GM12891 (cell line): ENCODE data around the gene TMOD4.

Source experiments
- DNase-seq: peaks from one replicate; pipeline ENCODE4 v3.0.0; 2011; ENCODE audit warnings: low spot score; ENCODE audit not compliant: insufficient read length
- FAIRE-seq: peaks from 2 replicates; lab custom pipeline; 2011; peaks lifted over from hg19 to GRCh38; lab: Jason Lieb, UNC
- PAX5 ChIP-seq: IDR thresholded peaks from 2 replicates; pipeline ENCODE4 v1.6.1; 2011; ENCODE audit warnings: low read length, moderate library complexity, mild to moderate bottlenecking; ENCODE audit not compliant: insufficient read depth, severe bottlenecking
- POLR2A ChIP-seq: IDR thresholded peaks from 2 replicates; pipeline ENCODE4 v1.6.1; 2011; ENCODE audit warnings: low read depth, low read length, control low read depth
- POLR2AphosphoS5 ChIP-seq: IDR thresholded peaks from 2 replicates; pipeline ENCODE4 v1.6.1; 2011; ENCODE audit warnings: low read depth, low read length, control low read depth
- POU2F2 ChIP-seq: IDR thresholded peaks from 2 replicates; pipeline ENCODE4 v1.6.1; 2011; ENCODE audit warnings: low read depth, mild to moderate bottlenecking, control low read depth, low read length, moderate library complexity
- SPI1 ChIP-seq: IDR thresholded peaks from 2 replicates; pipeline ENCODE4 v1.6.1; 2011; ENCODE audit warnings: low read depth, low read length, control low read depth
- TAF1 ChIP-seq: IDR thresholded peaks from 2 replicates; pipeline ENCODE4 v1.6.1; 2011; ENCODE audit warnings: low read depth, low read length, control low read depth

The TMOD4 gene

DNA sequence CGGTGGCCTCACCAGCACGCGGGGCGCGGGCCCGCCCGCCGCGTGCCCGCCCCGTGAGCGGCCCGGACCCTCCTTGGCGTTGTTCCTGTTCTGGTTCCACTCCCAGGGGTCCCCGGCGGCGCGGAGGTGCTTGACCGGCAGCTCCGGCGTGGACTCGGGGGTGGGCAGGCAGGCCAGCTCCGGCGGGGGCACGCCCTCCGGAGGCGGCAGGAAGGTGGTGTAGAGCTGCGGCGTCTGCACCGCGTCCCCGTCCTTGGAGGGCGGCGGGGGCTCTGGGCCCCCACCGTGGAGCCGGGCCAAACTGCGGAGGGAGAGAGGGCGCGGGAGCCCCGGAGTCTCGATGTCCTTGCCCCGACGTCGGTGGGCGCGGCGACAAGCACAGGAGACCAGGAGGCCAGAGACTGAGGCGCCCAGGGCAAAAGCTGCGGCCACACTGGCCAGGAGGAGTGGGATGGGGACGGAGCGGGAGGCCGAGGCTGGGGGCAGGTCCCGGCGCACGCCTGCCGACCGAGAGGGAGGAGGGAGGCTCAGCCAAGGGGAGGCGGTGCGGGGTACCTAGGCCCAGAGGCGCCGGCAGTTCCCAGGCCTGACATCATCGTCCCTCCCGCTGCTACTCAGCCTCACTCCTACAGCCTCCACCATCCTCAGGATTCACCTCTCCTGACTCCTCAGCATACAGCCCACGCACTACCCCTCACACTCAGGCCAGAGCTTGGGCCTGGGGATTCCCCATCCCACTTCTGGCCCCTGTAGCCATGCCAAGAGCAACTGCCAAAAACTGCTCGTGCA is 42.6 kb downstream of the TMOD4 start:
- DNase-seq (no peak), FAIRE-seq (no peak)
- TF ChIP-seq PAX5 = no peak
- no peak for TF ChIP-seq TAF1
- no peak for TF ChIP-seq POLR2A
- no peak for TF ChIP-seq POU2F2
- no peak for TF ChIP-seq POLR2AphosphoS5
- TF ChIP-seq SPI1 = no peak

DNA sequence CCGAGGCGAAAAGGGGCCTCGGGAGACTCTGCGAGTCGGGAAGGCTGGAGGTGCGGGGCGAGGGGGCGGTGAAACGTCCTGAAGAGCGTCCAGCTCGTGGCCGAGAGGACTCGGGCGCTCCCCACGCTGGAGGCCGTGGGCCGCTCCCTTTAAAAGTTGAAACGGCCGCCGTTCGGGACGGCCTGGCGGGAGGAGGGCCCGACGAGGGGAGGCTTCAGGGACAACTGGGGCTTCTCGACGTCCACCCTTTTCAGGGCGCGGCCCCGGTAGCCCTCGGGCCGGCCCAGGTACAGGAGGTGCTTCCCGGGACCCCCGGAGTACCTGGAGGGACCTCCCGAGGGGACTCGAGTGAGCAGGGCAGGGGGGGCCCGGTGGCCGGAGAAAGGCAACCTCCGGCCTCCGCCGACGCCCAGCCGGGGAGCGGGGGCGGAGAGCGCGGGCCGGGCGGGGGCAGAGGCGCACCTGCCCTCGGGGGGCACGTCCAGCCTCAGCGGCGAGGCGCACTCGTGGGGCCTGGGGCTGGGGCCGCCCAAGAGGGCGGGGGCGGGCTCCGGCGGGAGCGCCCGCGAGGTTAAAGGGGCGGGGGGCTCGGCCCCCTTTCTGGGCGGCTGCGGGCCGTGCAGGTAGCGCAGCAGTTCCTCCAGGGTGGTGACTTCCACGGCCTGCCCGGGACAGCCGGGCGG is 43.3 kb downstream of the TMOD4 start:
- TF ChIP-seq POLR2A = no peak
- no peak for TF ChIP-seq POU2F2
- no peak for TF ChIP-seq PAX5
- no peak for TF ChIP-seq TAF1
- no peak for TF ChIP-seq SPI1

DNA sequence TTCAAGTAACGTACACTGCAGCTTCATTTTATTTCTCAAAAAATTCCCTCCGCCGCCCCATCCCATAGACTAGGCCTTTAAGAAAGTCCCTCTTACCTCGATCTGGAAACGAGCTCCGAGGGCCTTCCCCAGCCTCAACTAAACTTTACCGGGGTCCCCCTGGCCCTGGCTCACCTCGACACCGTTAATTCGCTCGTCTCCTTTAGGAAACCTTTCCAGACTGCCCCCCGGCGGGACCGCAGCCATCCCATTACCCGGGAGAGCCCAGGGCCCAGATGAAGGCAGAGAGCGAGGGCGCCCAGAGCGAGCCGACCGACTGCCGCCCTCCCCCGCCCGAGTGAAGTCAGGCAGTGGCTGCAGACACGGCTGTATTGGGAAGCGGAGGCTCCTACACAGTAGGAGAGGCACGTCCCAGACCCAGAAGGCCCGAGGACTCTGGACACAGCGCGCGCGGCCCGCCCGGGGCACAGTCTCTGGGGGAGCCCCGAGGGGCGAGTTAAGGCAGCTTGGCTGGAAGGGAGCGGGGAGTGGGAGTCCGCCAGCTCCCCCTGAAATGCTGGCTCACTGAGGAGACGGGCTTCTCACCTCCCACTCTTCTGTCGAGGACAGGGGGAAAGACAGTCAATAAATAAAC is 44.0 kb downstream of the TMOD4 start:
- TF ChIP-seq PAX5 (no peak), TAF1 (no peak)
- FAIRE-seq (no peak), DNase-seq (no peak)

More for the DNA sequence above, 43.3 kb downstream of the TMOD4 start:
- FAIRE-seq (no peak), DNase-seq (no peak)

DNA sequence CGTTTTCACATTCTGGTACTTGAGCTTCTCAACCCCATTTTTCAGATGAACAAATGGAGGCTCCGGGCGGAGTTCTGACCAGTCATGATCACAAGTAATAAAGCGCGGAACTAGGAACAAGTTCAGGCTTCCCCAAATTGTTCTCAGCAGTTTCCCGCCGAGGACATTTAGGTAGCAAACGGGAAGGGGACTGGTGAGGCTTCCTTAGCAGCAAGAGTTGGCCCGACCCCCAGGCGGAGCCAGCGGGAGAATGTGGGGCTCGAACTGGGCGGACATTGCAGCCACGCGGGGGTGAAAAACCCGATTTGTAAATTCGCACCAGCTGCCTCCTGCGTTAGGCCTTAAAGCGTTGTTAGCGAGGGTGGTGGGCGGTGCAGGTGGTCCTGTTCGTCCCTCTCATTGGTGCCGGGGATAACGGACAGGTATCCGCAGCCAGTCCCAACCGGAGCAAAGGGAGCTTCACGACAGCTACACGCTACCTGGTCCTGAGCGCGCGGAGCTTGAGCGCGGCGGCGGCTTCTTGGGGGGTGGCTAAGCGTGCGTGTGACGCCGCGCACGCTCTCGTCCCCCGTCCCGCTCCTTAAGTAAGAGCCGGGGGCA is 44.7 kb downstream of the TMOD4 start:
- DNase-seq (peak; percentile 65), FAIRE-seq (peak; percentile 81)

DNA sequence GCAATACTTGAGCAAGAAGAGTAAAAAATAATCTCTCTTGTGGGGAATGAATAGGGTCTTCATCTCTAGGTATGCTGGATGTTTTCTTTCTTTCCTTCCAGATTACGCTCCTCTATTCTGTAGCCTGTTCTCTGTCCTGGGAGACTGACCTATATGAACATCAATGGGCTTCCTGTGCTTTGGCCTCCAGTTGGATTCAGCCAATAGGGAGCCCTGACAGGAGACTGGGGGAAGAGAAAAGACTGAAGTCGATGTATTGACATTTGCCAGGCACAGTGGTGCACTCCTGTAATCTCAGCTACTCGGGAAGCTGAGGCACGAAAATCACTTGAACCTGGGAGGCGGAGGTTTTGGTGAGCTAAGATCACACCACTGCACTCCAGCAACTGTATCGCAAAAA is 47.0 kb downstream of the TMOD4 start:
- no peak for TF ChIP-seq POLR2A
- TF ChIP-seq POLR2AphosphoS5 = no peak
- no peak for TF ChIP-seq POU2F2
- no peak for TF ChIP-seq TAF1
- no peak for TF ChIP-seq SPI1
- no peak for TF ChIP-seq PAX5
- no peak for FAIRE-seq
- DNase-seq = no peak

More for the DNA sequence above, 44.7 kb downstream of the TMOD4 start:
- no peak for TF ChIP-seq POU2F2
- no peak for TF ChIP-seq TAF1
- TF ChIP-seq SPI1 = no peak
- no peak for TF ChIP-seq POLR2AphosphoS5
- TF ChIP-seq PAX5 = no peak

DNA sequence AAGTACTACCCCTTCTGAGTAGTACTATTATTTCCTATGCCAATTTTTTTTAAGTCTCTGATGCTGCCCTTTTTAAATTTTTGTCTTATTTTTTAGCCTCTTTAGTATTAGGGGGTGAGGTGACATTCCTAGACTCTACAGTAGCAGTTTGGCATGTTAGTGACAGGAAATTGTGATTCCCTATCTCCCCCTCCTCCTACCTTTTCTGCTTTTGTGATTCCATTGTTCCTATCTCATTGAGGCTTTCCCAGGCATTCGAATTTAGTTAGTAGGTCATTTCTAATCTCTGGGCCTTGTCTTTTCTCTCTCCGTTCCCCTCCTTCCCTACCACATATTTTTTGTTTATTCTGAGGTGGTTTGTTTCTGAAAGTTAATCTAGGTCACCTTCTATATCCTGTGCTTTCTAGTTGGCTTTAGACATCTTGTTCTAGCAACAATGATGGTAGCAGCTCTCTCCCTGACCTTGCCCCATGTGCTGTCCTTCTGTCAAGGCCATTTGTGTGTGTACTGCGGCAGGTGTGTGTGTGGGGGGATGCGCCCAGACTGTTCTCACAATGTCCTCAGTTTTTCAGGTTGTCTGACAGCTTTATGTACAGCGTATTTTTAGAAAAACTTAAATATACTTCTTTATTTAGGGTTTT is 50.9 kb downstream of the TMOD4 start:
- DNase-seq (no peak), FAIRE-seq (no peak)
- TF ChIP-seq PAX5 (no peak), SPI1 (no peak), TAF1 (no peak), POLR2A (no peak), POLR2AphosphoS5 (no peak), POU2F2 (no peak)
